Measurements from ENCODE around the gene MYO19. TPM values are rescaled to one million over a fixed set of nuclear protein-coding genes. Genes with fewer than 3 reads are reported as not detected.

MYO19 gene
- total RNA-seq, 1 experiment from 2014 or later, result 144 TPM

DNA sequence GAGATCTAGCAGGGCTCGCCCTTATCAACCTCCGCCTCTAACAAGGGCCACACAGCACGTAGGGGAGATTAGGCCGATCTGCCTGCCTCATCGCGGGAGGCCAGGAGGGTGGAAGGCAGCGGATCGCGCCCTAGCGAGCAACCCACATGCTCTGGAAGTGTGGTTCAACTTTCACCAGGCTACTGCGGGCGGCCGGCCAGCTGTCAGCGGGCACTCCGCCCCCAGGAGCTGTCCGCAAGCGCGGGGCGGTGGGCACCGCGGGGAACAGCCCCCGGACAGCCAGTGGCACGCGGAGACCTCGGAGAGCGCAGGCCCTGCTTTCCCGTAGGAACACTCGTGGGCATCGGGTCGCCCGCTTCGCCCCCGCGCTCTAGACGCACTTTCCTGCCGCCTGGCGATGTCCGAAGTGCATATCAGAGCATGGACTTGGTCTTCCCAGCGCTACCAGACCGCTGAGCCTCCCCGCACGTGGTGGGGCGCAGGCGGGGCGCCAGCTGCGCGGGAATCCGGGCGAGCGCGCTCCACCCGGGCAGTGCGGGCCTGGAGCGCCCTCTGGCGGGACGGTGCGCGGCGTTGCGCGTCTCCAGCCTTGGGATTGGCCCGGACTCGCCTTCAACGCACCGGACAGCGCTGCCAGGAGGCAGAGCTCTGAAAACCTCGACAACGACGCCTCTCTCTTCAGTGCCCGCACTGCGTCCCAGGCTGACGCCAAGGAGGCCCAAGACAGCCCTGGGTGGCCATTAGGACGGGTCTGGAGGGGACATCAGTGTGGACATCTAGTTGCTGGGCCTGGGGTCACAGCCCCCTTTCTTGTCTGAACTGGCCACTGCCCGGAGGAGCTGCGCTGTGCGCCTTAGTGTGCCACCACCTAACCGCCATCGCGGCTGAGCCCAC is 51.8 kb downstream of the MYO19 start:
- Histone ChIP-seq H2AFZ (ENCODE audit: low read length) (no peak overlapping the region), H3T11ph (ENCODE audit: low read length) (no peak overlapping the region), H3K27ac (ENCODE audit: insufficient read length, low read depth, low read length) (no peak overlapping the region), H4K20me1 (ENCODE audit: control insufficient read depth, insufficient read depth, insufficient read length) (no peaks in the 10 kb centered on the region), H3K23me2 (ENCODE audit: insufficient read length, low read depth, low read length, poor library complexity, severe bottlenecking) (peaks cover 4% of the 10 kb centered on the region), H2BK20ac (ENCODE audit: low read depth, low read length, poor library complexity, severe bottlenecking) (no peak overlapping the region), H4K91ac (ENCODE audit: insufficient read length, low read depth, low read length) (no peak overlapping the region), H3K18ac (ENCODE audit: insufficient read length, low read depth, low read length) (peak overlapping the region; percentile 70), H3K4ac (ENCODE audit: low read depth, low read length) (no peak overlapping the region), H3K56ac (ENCODE audit: insufficient read length, low read depth, low read length) (no peak overlapping the region), H2BK12ac (ENCODE audit: insufficient read length, low read depth, low read length) (no peak overlapping the region), H3K4me1 (ENCODE audit: insufficient read depth, low read length) (no peaks in the 10 kb centered on the region), H3K27me3 (ENCODE audit: insufficient read depth, low read length) (peaks cover 9% of the 10 kb centered on the region; the same call in 1 of the 2 replicates), H2BK15ac (ENCODE audit: low read depth, low read length) (no peak overlapping the region), H4K8ac (replicated peaks; ENCODE audit: insufficient read length, low read depth, low read length) (no peak overlapping the region), H3K79me1 (ENCODE audit: insufficient read depth, low read depth, low read length, poor library complexity, severe bottlenecking) (no peaks in the 10 kb centered on the region), H2AK5ac (ENCODE audit: insufficient read length, low read length) (no peak overlapping the region), H3K4me2 (ENCODE audit: insufficient read depth, insufficient read length, low read length) (peak overlapping the region; percentile 5), H3K14ac (ENCODE audit: insufficient read depth, low read length) (peak overlapping the region; percentile 60; the same call in 1 of the 2 replicates), H2BK120ac (ENCODE audit: low read depth, low read length, poor library complexity, severe bottlenecking) (no peak overlapping the region), H4K5ac (ENCODE audit: insufficient read length, low read depth, low read length) (no peak overlapping the region), H3K79me2 (ENCODE audit: insufficient read depth, low read length) (no peaks in the 10 kb centered on the region), H2BK5ac (ENCODE audit: insufficient read length, low read length) (no peak overlapping the region), H3K9me3 (ENCODE audit: control insufficient read depth, low read depth, low read length) (no peaks in the 10 kb centered on the region), H3K9ac (ENCODE audit: extremely low read depth, insufficient read length, low read length) (no peak overlapping the region), H3K23ac (ENCODE audit: insufficient read length, low read depth, low read length) (no peak overlapping the region)
- Mint-ChIP-seq H3K4me3 (peak overlapping the region; percentile 41 to 55; a peak in 4 of 5 replicates), H3K9me3 (peaks cover 6 to 7% of the 10 kb centered on the region in 2 experiments; a peak in 4 of 5 replicates), H3K36me3 (ENCODE audit: insufficient read depth in 1 of 3, low read depth in 3 of 3) (peaks cover 0 to 3% (median 2%) of the 10 kb centered on the region in 3 experiments; a peak in 3 of 7 replicates), H3K4me1 (peaks cover 19 to 28% of the 10 kb centered on the region in 2 experiments), H3K27me3 (ENCODE audit: low read depth) (peaks cover 66% of the 10 kb centered on the region), H3K27ac (peak overlapping the region in 1 of 3 experiments; percentile 41; a peak in 1 of 7 replicates)
- DNase-seq, result peak; percentile 96
- WGBS (ENCODE audit: extremely low coverage, insufficient read length, low lambda C conversion rate), result no CpG with 5 or more reads among the region's 79 CpGs
- TF ChIP-seq, protein P1, sequence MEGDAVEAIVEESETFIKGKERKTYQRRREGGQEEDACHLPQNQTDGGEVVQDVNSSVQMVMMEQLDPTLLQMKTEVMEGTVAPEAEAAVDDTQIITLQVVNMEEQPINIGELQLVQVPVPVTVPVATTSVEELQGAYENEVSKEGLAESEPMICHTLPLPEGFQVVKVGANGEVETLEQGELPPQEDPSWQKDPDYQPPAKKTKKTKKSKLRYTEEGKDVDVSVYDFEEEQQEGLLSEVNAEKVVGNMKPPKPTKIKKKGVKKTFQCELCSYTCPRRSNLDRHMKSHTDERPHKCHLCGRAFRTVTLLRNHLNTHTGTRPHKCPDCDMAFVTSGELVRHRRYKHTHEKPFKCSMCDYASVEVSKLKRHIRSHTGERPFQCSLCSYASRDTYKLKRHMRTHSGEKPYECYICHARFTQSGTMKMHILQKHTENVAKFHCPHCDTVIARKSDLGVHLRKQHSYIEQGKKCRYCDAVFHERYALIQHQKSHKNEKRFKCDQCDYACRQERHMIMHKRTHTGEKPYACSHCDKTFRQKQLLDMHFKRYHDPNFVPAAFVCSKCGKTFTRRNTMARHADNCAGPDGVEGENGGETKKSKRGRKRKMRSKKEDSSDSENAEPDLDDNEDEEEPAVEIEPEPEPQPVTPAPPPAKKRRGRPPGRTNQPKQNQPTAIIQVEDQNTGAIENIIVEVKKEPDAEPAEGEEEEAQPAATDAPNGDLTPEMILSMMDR (conservative IDR thresholded peaks at IDR 0.05), result peak; percentile 99
